ENCODE measurements around the gene SLC15A1. TPM values are rescaled to one million over a fixed set of nuclear protein-coding genes. Genes with fewer than 3 reads are reported as not detected.

The SLC15A1 gene
- total RNA-seq, 1 experiment from 2014 or later: not detected

DNA sequence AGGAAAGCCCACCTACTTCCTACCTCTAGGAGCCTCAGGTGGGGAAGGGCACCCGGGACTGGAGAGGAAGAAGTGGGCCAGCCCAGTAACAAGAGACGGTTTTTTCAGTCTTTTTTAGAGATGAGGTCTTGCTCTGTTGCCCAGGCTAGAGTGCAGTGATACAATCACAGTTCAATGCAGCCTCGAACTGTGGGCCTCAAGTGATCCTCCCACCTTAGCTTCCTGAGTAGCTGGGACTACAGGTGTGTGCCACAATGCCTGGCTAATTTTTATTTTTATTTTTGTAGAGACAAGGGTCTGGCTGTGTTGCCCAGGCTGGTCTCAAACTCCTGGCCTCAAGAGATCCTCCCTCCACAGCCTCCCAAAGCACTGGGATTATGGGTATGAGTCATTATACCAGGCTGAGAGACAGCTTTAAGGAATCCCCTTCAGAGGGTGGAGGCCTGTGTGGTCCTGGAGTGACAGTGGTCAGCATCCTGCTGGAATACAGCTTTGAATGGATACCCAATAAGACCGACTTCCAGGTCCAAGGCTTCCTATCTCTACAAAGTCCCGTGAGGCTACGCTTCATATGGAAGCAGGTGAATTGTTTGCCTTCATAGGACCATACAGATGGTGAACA, 63.0 kb downstream of the SLC15A1 start:
- Histone ChIP-seq H3K4me1 (replicated peaks) (no peaks in the 10 kb centered on the region), H3K27ac (no peak overlapping the region), H3K9me3 (replicated peaks) (no peaks in the 10 kb centered on the region), H3K27me3 (replicated peaks) (peaks cover 21% of the 10 kb centered on the region), H3K36me3 (no peaks in the 10 kb centered on the region), H3K4me3 (no peak overlapping the region)
- peak in 1 of 2 experiments; percentile 65 for DNase-seq (ENCODE audit: low read depth in 1 of 2, low spot score in 2 of 2)

DNA sequence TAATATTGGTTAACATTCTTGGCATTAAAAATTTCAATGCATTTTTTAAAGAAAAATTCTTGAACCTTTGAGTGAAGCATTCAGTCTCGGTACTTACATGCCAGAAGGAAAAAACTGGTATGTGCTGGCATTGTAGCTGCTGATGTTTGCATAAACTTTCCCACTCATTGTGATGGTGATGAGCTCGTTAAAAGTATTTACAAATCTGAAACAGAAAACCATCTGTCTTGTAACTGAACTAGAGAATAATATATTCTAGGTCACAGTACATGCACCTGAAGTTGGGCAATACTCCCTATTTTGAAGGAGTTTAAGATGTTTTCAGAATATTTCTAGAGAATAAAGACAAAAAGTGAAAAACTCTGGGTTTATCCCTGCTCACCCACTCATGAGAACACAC, 64.1 kb downstream of the SLC15A1 start:
- Histone ChIP-seq H3K9me3 (replicated peaks) (no peaks in the 10 kb centered on the region), H3K4me1 (replicated peaks) (no peaks in the 10 kb centered on the region), H3K4me3 (no peak overlapping the region), H3K36me3 (no peaks in the 10 kb centered on the region), H3K27ac (no peak overlapping the region), H3K27me3 (replicated peaks) (peaks cover 14% of the 10 kb centered on the region; the same call in 1 of the 2 replicates)
- DNase-seq (ENCODE audit: low read depth in 1 of 2, low spot score in 2 of 2): no peak

DNA sequence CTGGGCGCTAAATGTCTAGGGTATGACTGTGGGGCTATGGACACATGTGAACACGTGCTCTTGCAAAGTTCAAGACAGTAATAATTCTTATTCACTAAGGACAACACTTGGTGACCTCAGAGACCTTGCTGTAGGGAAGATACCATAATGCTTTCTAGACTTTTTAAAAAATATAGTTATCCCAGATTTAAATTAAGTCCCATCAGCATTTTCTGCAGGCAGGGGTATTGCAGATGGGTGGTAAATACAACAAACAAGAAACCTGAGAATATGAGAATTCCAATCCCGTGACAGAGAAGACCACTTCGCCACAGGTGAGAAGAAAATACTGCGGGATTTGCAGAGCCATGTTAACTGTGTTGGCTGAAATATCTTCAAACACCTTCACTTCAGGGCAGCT, 65.2 kb downstream of the SLC15A1 start:
- Histone ChIP-seq H3K4me3 (no peak overlapping the region), H3K4me1 (replicated peaks) (no peaks in the 10 kb centered on the region), H3K27me3 (replicated peaks) (peaks cover 12% of the 10 kb centered on the region; the same call in 1 of the 2 replicates), H3K9me3 (replicated peaks) (no peaks in the 10 kb centered on the region), H3K27ac (no peak overlapping the region), H3K36me3 (no peaks in the 10 kb centered on the region)
- DNase-seq (ENCODE audit: low read depth in 1 of 2, low spot score in 2 of 2): no peak

DNA sequence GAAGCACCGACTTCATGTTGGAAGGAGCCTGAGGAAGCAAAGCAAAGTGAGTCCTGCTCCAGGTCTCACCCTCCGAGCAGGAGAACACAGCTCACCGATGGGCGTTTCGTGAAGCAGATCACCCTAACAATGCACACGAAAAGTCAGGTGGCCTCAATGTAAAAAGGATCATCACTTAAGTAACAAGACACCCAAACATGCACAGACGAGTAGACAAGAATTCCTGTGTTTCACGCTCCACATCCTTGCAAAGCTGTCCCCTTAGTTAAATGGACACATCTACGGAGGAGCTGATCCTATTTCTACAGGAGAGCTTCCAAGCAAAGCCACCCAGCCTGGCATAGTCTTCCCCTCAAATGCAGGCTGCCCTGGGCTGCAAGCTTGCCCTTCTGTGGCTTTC, 66.2 kb downstream of the SLC15A1 start:
- Histone ChIP-seq H3K4me1 (replicated peaks) (no peaks in the 10 kb centered on the region), H3K27me3 (replicated peaks) (peaks cover 12% of the 10 kb centered on the region; the same call in 1 of the 2 replicates), H3K9me3 (replicated peaks) (no peaks in the 10 kb centered on the region), H3K4me3 (no peak overlapping the region), H3K36me3 (no peaks in the 10 kb centered on the region), H3K27ac (no peak overlapping the region)
- DNase-seq (ENCODE audit: low read depth in 1 of 2, low spot score in 2 of 2): no peak

DNA sequence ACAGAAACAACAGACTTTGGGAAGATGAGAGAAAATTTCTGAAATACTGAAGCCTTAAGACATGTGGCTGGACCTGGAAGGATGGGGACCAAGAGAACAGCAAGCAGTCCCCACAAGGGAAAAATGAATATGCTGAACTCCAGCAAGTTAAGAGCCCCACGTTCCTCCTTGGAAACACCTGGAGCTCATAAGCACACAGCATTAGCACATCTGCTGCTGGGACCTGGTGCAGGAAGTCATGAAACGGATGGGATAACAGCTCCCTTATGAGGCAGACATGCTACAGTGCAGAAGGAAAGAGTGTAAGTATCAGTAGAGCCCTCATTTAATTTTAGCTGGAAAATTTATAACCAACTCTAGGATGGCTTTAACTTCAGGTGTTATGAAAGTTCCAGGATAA, 67.3 kb downstream of the SLC15A1 start:
- Histone ChIP-seq H3K4me3 (no peak overlapping the region), H3K36me3 (no peaks in the 10 kb centered on the region), H3K4me1 (replicated peaks) (no peaks in the 10 kb centered on the region), H3K27me3 (replicated peaks) (peaks cover 12% of the 10 kb centered on the region; the same call in 1 of the 2 replicates), H3K9me3 (replicated peaks) (no peaks in the 10 kb centered on the region), H3K27ac (no peak overlapping the region)
- no peak for DNase-seq (ENCODE audit: low read depth in 1 of 2, low spot score in 2 of 2)

DNA sequence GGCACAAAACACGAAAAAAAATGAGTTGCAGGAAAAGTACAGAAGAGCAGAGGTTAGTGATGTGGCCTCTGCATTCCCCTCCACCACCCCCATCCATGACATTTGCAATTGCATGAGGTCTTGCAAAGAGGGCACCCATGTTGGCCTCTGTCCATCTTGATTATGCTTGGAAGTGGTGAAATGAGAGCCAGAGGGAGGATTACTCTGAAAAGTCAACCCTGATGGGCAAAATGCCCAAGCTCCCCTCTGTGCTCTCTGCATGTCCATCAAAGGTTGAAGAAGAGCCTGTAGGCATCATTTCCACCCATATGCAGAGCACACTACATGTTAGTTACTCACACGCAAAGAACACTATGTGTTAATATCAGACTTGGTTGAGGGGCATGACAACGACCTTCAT, 71.4 kb downstream of the SLC15A1 start:
- no peak for DNase-seq (ENCODE audit: low read depth in 1 of 2, low spot score in 2 of 2)
- no peaks in the 10 kb centered on the region for H3K36me3 ChIP-seq
- H3K9me3 ChIP-seq (replicated peaks): no peaks in the 10 kb centered on the region
- H3K4me3 ChIP-seq: no peak overlapping the region
- no peaks in the 10 kb centered on the region for H3K27me3 ChIP-seq (replicated peaks)
- H3K27ac ChIP-seq: no peak overlapping the region
- no peaks in the 10 kb centered on the region for H3K4me1 ChIP-seq (replicated peaks)

DNA sequence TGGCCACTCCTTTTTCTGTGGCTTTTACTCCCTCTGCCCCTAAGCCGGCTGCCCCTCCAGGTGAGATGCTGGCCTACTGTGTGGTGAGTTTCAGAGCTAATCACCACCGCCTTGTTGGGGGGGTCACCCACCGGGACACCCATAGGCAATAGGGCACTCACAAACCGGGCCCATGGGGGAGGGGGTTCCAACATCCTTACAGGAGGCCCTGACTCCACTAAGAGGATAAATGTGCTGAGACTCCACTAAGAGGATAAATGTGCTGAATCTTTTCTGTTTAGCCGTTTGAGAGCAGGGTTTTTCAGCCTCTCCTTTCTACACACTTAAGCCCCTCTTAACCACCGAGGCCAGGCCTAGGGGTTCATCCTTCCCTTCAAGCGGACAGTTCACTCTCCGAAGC, 73.7 kb downstream of the SLC15A1 start:
- no peak for DNase-seq (ENCODE audit: low read depth in 1 of 2, low spot score in 2 of 2)
- Histone ChIP-seq H3K4me1 (replicated peaks) (no peaks in the 10 kb centered on the region), H3K4me3 (no peak overlapping the region), H3K27me3 (replicated peaks) (no peaks in the 10 kb centered on the region), H3K36me3 (no peaks in the 10 kb centered on the region), H3K9me3 (replicated peaks) (no peaks in the 10 kb centered on the region), H3K27ac (no peak overlapping the region)

DNA sequence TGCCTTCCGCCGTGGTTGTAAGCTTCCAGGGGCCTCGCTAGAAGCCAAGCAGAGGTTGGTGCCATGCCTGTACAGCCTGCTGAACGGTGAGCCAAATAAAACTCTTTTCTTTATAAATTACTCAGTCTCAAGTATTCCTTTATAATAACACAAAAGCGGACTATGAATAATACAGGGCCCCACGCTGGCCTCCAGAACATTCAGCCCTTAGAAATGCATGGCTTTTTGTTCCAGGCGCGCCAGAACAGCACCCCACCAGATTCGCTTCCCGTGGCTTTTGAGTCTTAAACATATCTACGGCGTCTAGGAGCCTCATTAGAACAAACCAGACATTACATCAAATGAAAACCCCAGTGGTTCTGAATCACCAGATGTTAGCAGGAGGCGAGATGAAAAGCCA, 75.1 kb downstream of the SLC15A1 start:
- Histone ChIP-seq H3K4me3 (no peak overlapping the region), H3K36me3 (no peaks in the 10 kb centered on the region), H3K9me3 (replicated peaks) (no peaks in the 10 kb centered on the region), H3K4me1 (replicated peaks) (no peaks in the 10 kb centered on the region), H3K27me3 (replicated peaks) (no peaks in the 10 kb centered on the region), H3K27ac (no peak overlapping the region)
- DNase-seq (ENCODE audit: low read depth in 1 of 2, low spot score in 2 of 2): no peak

DNA sequence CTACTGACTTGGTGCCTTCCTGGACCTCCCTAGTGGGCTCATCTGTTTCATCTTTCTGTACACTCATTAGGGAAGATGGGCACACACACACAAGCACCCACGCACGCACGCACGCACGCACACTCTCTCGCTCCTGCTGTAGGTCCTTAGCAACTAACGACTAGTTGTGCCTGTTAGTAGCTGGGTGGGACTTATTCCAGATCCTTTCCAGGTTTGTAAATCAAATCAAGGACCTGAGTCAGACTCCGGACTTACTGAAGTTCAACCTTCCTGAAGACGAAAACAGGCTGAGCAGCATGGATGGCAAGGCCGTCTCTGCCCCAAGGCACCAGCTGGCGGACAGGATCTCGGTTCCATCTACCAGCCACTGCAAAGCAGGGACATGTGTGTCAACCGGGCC, 76.2 kb downstream of the SLC15A1 start:
- Histone ChIP-seq H3K27me3 (replicated peaks) (no peaks in the 10 kb centered on the region), H3K4me1 (replicated peaks) (no peaks in the 10 kb centered on the region), H3K9me3 (replicated peaks) (no peaks in the 10 kb centered on the region), H3K4me3 (no peak overlapping the region), H3K27ac (no peak overlapping the region), H3K36me3 (no peaks in the 10 kb centered on the region)
- DNase-seq (ENCODE audit: low read depth in 1 of 2, low spot score in 2 of 2): no peak

DNA sequence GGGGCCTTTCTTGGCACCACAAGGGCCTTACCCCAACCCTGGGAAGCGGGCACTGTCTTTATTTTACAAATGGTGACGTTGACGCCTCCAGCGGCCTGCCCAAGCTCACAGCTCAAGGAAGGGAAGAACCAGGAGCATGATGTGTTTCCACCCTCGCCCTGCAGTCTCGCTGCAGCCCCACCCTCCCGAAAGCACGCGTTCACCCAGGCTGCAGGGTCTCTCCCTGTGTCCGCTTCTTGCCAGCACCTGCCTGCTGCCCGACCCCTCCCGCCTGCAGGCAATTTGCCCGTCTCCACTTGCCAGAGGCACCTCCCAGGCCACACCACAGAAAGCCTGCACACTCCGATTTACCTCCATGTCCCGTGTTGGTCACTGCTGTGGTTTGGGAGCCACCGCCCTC, 76.6 kb downstream of the SLC15A1 start:
- Histone ChIP-seq H3K9me3 (replicated peaks) (no peaks in the 10 kb centered on the region), H3K36me3 (no peaks in the 10 kb centered on the region), H3K27ac (no peak overlapping the region), H3K4me1 (replicated peaks) (no peaks in the 10 kb centered on the region), H3K27me3 (replicated peaks) (0 out of 2 replicates have a peak, but pooled peaks cover 2% of the 10 kb centered on the region), H3K4me3 (no peak overlapping the region)
- DNase-seq (ENCODE audit: low read depth in 1 of 2, low spot score in 2 of 2): no peak

DNA sequence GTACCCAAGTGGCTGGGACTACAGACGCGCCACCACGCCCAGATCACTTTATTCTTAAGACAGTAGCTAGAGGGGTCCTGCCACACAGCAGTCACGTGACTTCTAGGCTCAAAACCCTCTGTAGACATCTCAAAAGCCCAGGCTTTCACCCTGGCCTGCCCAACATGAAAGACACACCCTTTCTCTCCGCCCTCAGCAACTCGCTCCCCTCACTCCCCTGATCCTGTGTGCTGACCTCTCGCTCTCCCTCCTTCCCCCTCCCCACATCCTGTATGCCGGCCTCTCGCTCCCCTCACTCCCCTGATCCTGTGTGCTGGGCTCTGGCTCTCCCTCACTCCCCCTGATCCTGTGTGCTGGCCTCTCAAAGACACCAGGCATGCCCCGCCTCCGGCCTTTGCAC, 77.4 kb downstream of the SLC15A1 start:
- 0 out of 2 replicates have a peak, but pooled peaks cover 2% of the 10 kb centered on the region for H3K27me3 ChIP-seq (replicated peaks)
- no peak overlapping the region for H3K27ac ChIP-seq
- no peaks in the 10 kb centered on the region for H3K4me1 ChIP-seq (replicated peaks)
- no peaks in the 10 kb centered on the region for H3K9me3 ChIP-seq (replicated peaks)
- DNase-seq (ENCODE audit: low read depth in 1 of 2, low spot score in 2 of 2): no peak
- no peak overlapping the region for H3K4me3 ChIP-seq
- H3K36me3 ChIP-seq: no peaks in the 10 kb centered on the region

DNA sequence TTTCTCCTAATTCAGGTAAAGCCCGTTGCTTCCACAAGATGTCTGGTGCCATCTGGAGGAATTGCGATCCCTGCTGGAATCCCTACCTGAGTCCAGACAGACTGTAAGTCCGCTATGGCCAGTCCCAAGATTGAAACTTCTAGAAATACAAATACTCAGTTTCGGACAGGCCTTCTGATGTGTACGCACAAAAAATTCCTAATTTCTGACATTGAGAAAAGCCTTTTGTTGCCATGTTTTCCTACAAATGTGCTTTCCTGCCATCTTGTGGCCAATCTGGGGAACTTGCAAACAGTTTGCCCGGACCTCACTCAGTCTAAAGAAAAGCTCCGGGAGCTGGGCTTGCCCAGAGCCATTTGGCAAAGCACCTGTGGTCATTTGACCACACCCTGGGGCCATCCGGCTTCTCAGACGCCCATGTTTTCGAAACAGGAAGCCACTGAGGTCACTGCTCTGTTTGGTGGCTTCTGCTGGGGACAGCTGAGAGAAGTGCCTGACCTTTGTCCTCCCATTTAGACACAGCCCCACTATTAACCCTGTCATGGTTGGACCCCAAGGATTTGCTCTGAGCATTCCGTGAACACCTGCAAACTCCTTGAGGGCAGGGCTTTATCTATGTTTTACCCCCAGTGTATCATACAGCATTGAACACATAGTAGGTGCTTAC, 79.4 kb downstream of the SLC15A1 start:
- peak; percentile 92 for DNase-seq (ENCODE audit: low read depth in 1 of 2, low spot score in 2 of 2)
- Histone ChIP-seq H3K4me3 (no peak overlapping the region), H3K9me3 (replicated peaks) (no peaks in the 10 kb centered on the region), H3K36me3 (no peaks in the 10 kb centered on the region), H3K4me1 (replicated peaks) (no peaks in the 10 kb centered on the region), H3K27ac (no peak overlapping the region), H3K27me3 (replicated peaks) (0 out of 2 replicates have a peak, but pooled peaks cover 2% of the 10 kb centered on the region)

DNA sequence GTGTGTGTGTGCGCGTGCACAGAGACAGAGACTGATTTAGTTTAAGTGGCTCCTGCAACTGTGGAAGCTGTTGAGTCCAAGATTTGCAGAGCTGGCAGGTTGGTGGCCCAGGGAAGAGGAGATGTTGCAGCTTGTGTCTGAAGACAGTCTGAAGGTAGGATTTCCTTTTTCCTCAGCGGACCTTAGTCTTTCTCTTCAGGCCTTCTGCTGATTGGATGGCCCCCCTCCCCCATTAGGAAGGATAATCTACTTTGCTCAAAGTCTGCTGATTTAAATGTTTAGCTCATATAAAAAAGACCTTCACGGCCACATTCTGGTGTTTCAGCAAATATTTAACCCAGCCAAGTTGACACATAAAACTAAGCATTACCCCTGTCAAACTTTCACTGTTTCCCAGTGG, 84.3 kb downstream of the SLC15A1 start:
- Histone ChIP-seq H3K36me3 (no peaks in the 10 kb centered on the region), H3K27ac (no peak overlapping the region), H3K9me3 (replicated peaks) (no peaks in the 10 kb centered on the region), H3K4me1 (replicated peaks) (0 out of 2 replicates have a peak, but pooled peaks cover 4% of the 10 kb centered on the region), H3K27me3 (replicated peaks) (0 out of 2 replicates have a peak, but pooled peaks cover 2% of the 10 kb centered on the region), H3K4me3 (no peak overlapping the region)
- no peak for DNase-seq (ENCODE audit: low read depth in 1 of 2, low spot score in 2 of 2)

DNA sequence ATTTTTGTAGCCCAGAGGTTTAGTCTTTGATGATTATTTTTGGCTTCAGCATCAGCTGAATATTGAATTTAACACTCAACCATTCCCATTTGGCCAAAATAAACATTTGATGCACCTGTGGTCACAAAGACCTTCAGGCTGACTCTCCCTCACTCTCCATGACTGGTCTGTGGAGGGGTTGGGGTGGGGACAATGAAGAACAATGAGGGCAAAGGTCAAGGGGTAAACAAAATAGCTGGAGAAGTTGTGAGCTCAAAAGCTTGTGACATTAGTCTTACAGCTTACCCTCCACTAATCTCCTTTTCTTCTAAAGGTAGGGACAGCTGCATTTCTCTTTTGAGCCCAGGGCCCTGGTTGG, 86.9 kb downstream of the SLC15A1 start:
- Histone ChIP-seq H3K4me1 (replicated peaks) (0 out of 2 replicates have a peak, but pooled peaks cover 4% of the 10 kb centered on the region), H3K27me3 (replicated peaks) (no peaks in the 10 kb centered on the region), H3K4me3 (no peak overlapping the region), H3K36me3 (no peaks in the 10 kb centered on the region), H3K27ac (no peak overlapping the region), H3K9me3 (replicated peaks) (no peaks in the 10 kb centered on the region)
- DNase-seq (ENCODE audit: low read depth in 1 of 2, low spot score in 2 of 2): no peak
